ENCODE results near the gene GOLT1B.
A peak's percentile ranks its signal among the peaks of the same experiment; 100 is the strongest.

GOLT1B gene

GRCh38 chr12:21526053-21526452, 24.5 kb downstream of the GOLT1B start, which contains the start of gene SPX:
Gene SPX, plus strand, starts transcription at chr12:21526296. Its CDS starts 177 bp downstream, at chr12:21526473.
- no peak for DNase-seq

GRCh38 chr12:21526721-21527345, 25.2 kb downstream of the GOLT1B start:
- DNase-seq, result peak; percentile 21

GRCh38 chr12:21527451-21528180, 26.0 kb downstream of the GOLT1B start:
- peak; percentile 39 for DNase-seq

DNA sequence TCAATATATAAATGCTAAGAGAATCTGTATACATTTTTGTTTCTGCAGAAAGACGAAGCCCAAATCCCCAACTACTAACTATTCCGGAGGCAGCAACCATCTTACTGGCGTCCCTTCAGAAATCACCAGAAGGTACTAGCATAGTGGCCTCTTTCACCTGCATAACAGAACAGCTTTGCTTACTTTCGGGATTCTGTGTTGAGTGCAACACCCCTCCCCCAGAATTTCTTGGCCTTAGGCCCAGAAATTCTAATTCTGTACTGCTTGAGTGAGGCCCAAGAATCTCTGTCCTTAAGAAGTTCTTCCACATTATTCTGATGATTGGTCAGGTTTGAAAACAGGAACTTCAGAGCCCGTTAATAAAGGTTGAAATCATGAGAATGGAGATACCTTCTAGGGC, 27.4 kb downstream of the GOLT1B start:
- no peak for DNase-seq

DNA sequence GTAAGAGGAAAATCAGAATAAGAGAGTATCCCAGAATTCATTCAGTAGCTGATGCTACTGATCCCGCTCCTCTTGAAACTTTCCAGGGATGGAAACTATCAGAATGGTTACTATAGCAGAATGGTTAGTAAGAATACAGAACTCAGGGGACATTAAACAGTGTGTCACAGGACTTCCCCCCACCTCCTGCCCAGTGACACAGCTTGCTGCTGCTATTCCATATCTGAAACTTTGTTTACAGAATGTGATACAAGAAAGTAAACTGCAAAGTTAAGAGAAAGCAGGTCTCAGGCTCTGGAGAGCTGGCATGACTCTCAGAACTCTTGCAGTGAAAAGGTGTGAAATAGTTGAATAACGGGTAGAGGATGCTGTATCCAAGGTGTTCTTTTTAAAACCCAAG, 27.9 kb downstream of the GOLT1B start:
- DNase-seq, result no peak

DNA sequence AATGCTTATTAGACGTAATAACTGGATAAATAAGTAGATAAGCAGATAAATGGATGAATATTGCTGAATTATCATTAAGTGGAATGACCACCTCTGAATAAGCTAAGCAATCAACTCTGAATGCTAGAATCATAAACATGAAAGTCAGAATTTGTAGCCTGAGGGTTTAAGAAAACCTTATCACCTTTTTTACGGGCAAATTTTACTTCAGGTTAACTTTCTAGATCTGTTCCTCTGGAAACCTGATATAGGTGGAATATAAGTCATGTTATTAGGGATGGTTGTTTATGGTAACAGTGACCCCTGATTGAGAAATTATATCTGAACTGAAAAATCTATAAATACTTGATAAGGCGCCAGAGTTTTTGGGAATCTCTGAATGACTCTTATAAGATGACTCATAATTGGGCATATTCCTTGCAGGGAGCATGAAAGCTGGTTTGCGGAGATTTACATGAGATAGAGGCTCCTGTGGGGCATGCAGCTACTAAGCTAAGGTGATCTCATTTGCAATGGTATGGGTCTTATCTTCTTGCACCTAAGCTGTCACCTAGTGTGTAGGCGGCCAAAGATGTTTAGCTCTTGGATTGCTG, 36.6 kb downstream of the GOLT1B start:
- DNase-seq, result no peak

GRCh38 chr12:21539797-21540196, 38.2 kb downstream of the GOLT1B start:
- no peak for DNase-seq

DNA sequence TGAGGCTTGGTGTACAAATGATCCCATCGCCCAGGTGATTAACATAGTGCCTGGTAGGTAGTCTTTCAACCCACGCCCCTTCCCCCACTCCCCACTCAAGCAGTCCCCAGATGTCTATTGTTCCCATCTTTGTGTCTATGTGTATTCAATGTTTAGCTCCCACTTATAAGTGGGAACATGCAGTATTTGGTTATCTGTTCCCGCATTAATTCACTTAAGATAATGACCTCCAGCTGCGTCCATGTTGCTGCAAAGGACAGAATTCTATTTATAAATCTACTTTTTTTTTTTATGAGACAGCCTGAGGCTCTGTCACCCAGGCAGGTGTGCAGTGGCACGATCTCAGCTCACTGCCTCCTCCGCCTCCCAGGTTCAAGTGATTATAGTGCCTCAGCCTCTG, 40.2 kb downstream of the GOLT1B start:
- DNase-seq, result no peak

GRCh38 chr12:21542403-21542802, 40.8 kb downstream of the GOLT1B start:
- DNase-seq, result no peak

- no peak for DNase-seq
These were observed 41.6 kb downstream of the GOLT1B start for GRCh38 chr12:21543151-21543550.

DNA sequence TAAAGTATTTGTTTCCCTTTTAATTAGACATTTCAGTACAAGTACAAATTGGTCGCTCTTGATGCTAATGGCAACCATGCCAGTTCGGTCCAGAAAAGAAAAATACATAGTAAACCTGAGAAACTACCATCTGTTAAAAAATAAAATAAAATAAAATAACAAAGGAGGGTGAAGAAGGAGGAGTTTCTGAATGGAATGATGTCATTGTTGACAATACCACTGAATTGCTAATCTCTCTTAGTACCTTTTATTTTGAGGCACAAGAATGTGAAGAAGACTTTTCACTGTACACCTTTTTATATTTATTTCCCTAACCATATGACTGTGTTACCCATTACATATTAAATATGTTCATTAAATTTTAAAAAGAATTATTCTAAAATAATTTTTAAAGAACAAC, 44.0 kb downstream of the GOLT1B start:
- no peak for DNase-seq

GRCh38 chr12:21546716-21547115, 45.1 kb downstream of the GOLT1B start:
- DNase-seq, result no peak

GRCh38 chr12:21547437-21547836, 45.8 kb downstream of the GOLT1B start:
- no peak for DNase-seq

DNA sequence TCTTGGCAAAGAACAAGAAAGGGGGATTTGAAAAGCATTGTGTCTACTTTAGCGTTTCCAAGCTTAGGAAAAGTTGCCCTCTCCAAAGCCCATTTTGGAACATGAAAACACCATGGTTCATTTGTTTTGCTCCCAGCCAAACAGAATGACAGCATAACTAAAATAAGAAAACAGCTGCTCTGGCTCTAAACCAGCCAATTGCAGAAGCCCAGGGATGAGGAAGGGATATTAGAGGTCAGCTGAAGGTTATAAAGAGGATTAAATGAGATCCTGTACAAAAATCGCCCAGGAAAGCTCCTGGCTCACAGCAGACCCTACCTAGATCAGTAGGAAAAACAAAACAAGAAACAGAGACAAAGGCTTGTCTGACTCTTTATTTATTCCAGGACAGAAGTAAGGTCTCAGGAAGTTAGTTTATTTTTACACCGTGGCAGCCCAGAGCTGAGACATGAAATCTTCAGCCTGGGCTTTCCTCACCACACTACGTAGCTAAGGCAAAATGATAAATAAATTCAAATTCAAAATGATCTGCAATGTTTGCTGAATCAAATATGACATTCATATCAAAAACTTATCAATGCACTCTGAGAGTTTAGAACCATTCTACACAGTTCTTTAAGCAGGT, 50.4 kb downstream of the GOLT1B start:
- peak; percentile 90 for DNase-seq

- DNase-seq, result no peak
These were observed 51.2 kb downstream of the GOLT1B start for GRCh38 chr12:21552635-21553328.

- DNase-seq, result no peak
These were observed 51.7 kb downstream of the GOLT1B start for GRCh38 chr12:21553329-21553675.

DNA sequence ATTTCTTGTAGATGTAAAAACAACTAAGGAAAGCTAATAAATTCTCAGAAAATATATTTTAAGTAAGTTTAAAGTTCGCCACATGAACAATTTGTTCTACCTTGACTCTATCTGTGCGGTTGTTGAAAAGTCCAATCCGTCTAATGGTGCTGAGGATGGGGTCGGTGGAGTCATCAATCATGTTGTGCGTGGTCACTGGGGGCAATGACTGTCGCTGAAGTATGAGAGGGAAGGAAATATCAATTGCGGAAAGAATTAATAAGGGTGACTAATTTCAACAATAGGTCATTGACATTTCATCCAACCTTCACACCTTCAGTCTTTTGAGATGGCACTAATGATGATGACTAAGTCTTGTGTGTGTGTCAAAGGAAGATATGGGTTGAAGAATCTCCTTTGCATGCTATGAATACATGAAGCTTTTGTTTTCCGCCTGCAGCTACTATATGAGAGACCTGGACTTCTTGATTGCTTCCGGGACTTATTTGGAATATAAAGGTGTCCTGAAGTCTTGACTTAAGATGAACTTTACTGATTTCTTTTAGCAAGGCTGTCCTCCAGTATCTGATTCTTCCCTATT, 56.6 kb downstream of the GOLT1B start:
- DNase-seq, result no peak

- no peak for DNase-seq
These were observed 58.4 kb downstream of the GOLT1B start for GRCh38 chr12:21559855-21560569.

GRCh38 chr12:21561158-21561557, 59.6 kb downstream of the GOLT1B start:
- DNase-seq, result no peak

DNA sequence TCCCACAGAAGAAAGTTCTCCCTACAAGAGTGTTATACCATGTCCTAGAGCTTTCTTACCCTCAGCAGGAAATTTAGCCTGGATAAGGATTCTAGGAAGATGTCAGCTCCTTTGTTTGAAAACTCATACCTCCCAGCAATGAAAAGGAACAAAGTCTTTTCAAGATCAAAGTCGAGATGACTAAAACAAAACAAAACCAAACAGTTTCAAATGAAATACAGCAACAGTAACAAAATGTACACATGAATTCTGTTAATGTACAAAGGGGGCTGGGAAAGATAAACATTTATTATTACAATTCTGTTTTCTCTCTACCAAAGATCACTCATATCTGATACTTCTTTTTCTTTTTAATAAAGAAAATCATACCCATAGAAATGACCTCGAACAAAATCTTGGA, 61.3 kb downstream of the GOLT1B start:
- DNase-seq, result no peak

- no peak for DNase-seq
These were observed 64.8 kb downstream of the GOLT1B start for GRCh38 chr12:21566223-21566906.

All from NCI-H1694 (cell line).